Gastrocnemius medialis (tissue), 4 donors: ENCODE measurements around the gene LHX2. TPM values are rescaled to one million over a fixed set of nuclear protein-coding genes. Genes with fewer than 3 reads are reported as not detected.

ENCODE experiments used
- ATAC-seq, 2 donors: fragments of 150-250 bp; one replicate each; pipeline ENCODE4 v1.9.1; 2016
- DNase-seq, 2 donors: peaks; one replicate each; pipeline ENCODE4 v3.0.0-alpha.2; 2019
- H3K27ac ChIP-seq, 4 donors: fragments of 200-600 bp; sonication (generic); 1 replicate in 1 of 4; 2 replicates in 3 of 4; pipeline ENCODE4 v1.5.1; 2016 to 2018; ENCODE audit warnings: mild to moderate bottlenecking in 2 of 4, moderate library complexity in 1 of 4
- H3K27me3 ChIP-seq, 3 donors: fragments of 200-600 bp; sonication (generic) in 2 of 3; 1 replicate in 1 of 3; 2 replicates in 2 of 3; pipeline versions ENCODE4 v1.5.1 to v1.6.0; 2016 to 2019; ENCODE audit warnings: mild to moderate bottlenecking in 1 of 3, moderate library complexity in 1 of 3
- H3K36me3 ChIP-seq, 2 donors: fragments of 200-600 bp; sonication (generic) in 1 of 2; one replicate each; pipeline ENCODE4 v1.5.1; 2017 to 2018
- H3K4me1 ChIP-seq, 2 donors: fragments of 200-600 bp; sonication (generic) in 1 of 2; one replicate each; pipeline ENCODE4 v1.5.1; 2016 to 2017; ENCODE audit warnings: mild to moderate bottlenecking in 2 of 2
- H3K4me3 ChIP-seq, 4 donors: fragments of 200-600 bp; sonication (generic) in 3 of 4; 1 replicate in 1 of 4; 2 replicates in 3 of 4; pipeline ENCODE4 v1.5.1; 2016 to 2019; ENCODE audit warnings: mild to moderate bottlenecking in 2 of 4
- H3K9me3 ChIP-seq, 3 donors: fragments of 200-600 bp; sonication (generic) in 2 of 3; 1 replicate in 1 of 3; 2 replicates in 2 of 3; pipeline ENCODE4 v1.5.1; 2016 to 2019
- CTCF ChIP-seq, 5 experiments: fragments of 450-650 bp in 3 of 5; fragments of 200-600 bp in 2 of 5; sonication (generic) in 2 of 5; IDR thresholded peaks in 4 of 5; conservative IDR thresholded peaks in 1 of 5; 1 replicate in 4 of 5; 2 replicates in 1 of 5; pipeline ENCODE4 v1.5.1; 2016 to 2019; ENCODE audit warnings: antibody characterized with exemption in 5 of 5, mild to moderate bottlenecking in 3 of 5, moderate library complexity in 3 of 5
- POLR2A ChIP-seq, 2 donors: fragments of 450-650 bp; IDR thresholded peaks; one replicate each; pipeline ENCODE4 v1.6.1; 2017; ENCODE audit warnings: antibody characterized with exemption in 2 of 2, mild to moderate bottlenecking in 2 of 2, moderate library complexity in 2 of 2
- in situ Hi-C, 4 donors: fragments of 200-750 bp; cut with MboI; loops; one replicate each; pipeline versions ENCODE4 v1.15.0 to v1.8.0; 2017; ENCODE audit warnings: low sequenced_read_pairs in 4 of 4
- intact Hi-C: fragments of 100-400 bp; cut with DNase I; formaldehyde crosslinking; loops from one replicate; pipeline ENCODE4 v1.15.1; 2023; ENCODE audit warnings: low total_unique reads
- total RNA-seq, 4 donors: library from RNA; depleted of rRNA; stranded (reverse); fragments of >200 nt; gene quantifications; one replicate each; pipeline versions ENCODE4 v1.1.0 to v1.2.3, GENCODE V29; 2016

The LHX2 gene
- total RNA-seq, 4 donors from 2014 or later: not detected

- intact Hi-C loops: no loop called here
- in situ Hi-C loops: no loop called here
- no peak for ATAC-seq
Observed at GRCh38 chr9:124074746-124075145, 63.2 kb downstream of the LHX2 start.

GRCh38 chr9:124075761-124076160 is 64.2 kb downstream of the LHX2 start:
- TF ChIP-seq CTCF (IDR thresholded peaks at IDR 0.05 in 4 of 5, conservative IDR thresholded peaks at IDR 0.05 in 1 of 5): no peak
- TF ChIP-seq POLR2A (IDR thresholded peaks at IDR 0.05): no peak
- no peak overlapping the region for H3K4me3 ChIP-seq
- H3K27ac ChIP-seq: no peak overlapping the region
- no peak for ATAC-seq
- peaks cover 0 to 8% of the 10 kb centered on the region in 2 donors for H3K4me1 ChIP-seq
- in situ Hi-C loops: no loop called here
- intact Hi-C loops: no loop called here
- no peaks in the 10 kb centered on the region for H3K27me3 ChIP-seq
- DNase-seq: no peak
- H3K9me3 ChIP-seq: no peaks in the 10 kb centered on the region
- H3K36me3 ChIP-seq: no peaks in the 10 kb centered on the region

More at GRCh38 chr9:124074746-124075145, 63.2 kb downstream of the LHX2 start:
- no peak for TF ChIP-seq POLR2A (IDR thresholded peaks at IDR 0.05)
- TF ChIP-seq CTCF (IDR thresholded peaks at IDR 0.05 in 4 of 5, conservative IDR thresholded peaks at IDR 0.05 in 1 of 5): no peak
- H3K27me3 ChIP-seq: no peaks in the 10 kb centered on the region
- DNase-seq: no peak
- H3K4me3 ChIP-seq: no peak overlapping the region
- no peak overlapping the region for H3K27ac ChIP-seq
- peaks cover 0 to 8% of the 10 kb centered on the region in 2 donors for H3K4me1 ChIP-seq
- H3K9me3 ChIP-seq: no peaks in the 10 kb centered on the region
- H3K36me3 ChIP-seq: no peaks in the 10 kb centered on the region

- Histone ChIP-seq H3K27ac (peak overlapping the region in 3 of 4 donors; percentile 25 to 48 (median 42)), H3K9me3 (no peaks in the 10 kb centered on the region), H3K36me3 (no peaks in the 10 kb centered on the region), H3K4me1 (peaks cover 0 to 8% of the 10 kb centered on the region in 2 donors), H3K4me3 (no peak overlapping the region), H3K27me3 (no peaks in the 10 kb centered on the region)
- intact Hi-C loops: no loop called here
- TF ChIP-seq CTCF (IDR thresholded peaks at IDR 0.05 in 4 of 5, conservative IDR thresholded peaks at IDR 0.05 in 1 of 5) (no peak), POLR2A (IDR thresholded peaks at IDR 0.05) (no peak)
- ATAC-seq (peak; percentile 57 to 62), DNase-seq (peak in 1 of 2 donors; percentile 23)
- in situ Hi-C loops: no loop called here
Observed at GRCh38 chr9:124077915-124078572, 66.5 kb downstream of the LHX2 start.

DNA sequence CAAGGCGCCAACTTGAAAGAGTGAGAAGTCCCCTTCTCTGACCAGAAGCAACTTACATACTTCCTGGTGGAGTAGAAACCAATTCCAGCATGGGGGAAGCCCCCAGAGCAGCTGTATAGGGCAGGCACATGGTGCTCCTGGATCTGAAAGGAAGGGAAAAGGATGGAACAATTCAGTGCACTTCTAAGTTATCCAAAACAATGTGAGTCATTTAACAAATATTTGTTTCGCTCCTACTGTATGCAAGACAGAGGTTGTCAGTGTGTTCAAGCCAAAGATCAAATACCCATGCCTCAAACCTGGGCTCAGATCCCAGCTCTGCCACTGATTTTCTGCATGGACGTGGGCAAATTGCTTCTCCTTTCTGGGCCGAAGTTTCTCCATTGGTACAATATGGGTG is 67.1 kb downstream of the LHX2 start:
- Histone ChIP-seq H3K27ac (peak overlapping the region; percentile 13 to 48 (median 31)), H3K4me1 (peaks cover 0 to 8% of the 10 kb centered on the region in 2 donors), H3K4me3 (no peak overlapping the region), H3K9me3 (no peaks in the 10 kb centered on the region), H3K36me3 (no peaks in the 10 kb centered on the region), H3K27me3 (no peaks in the 10 kb centered on the region)
- in situ Hi-C loops (no loop called here), intact Hi-C loops (no loop called here)
- ATAC-seq: peak; percentile 59 to 67
- no peak for DNase-seq
- TF ChIP-seq CTCF (IDR thresholded peaks at IDR 0.05 in 4 of 5, conservative IDR thresholded peaks at IDR 0.05 in 1 of 5) (no peak), POLR2A (IDR thresholded peaks at IDR 0.05) (no peak)
